ENCODE data around the gene GRM5.

DNA sequence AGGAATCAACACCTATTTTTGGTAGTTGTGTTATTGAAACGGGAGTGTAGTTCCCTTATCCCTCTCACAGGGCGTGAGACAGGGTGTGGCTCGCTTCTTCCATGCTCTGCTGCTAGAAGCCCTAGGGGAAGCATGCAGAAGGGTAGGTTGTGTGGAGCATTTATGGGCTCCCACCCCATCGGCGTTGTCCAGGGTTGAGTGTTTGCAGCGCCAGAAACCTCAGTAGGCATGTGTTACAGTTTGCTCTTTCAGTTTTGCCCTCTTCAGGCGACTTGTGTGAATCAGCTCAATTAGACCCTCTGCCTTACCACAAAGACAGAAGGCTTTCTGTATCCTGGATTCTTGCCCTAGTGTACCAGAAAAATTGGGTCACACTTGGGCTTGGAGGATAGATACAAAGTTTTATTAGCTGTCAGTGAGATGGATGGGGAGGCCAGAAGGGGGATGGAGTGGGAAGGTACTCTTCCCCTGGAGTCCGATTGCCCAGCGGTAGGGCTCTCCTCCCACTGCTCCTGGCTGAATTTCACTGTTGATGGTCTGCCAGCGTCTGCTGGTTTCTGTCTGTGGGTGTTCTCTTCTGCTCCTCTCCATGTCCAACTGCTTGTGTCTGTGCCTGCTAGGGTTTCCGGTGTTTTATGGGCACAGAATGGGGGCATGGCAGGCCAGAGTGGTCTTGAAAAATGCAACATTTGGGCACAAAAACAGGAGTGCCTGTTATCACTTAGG is 369.9 kb downstream of the GRM5 start:
- TF ChIP-seq, protein P1, sequence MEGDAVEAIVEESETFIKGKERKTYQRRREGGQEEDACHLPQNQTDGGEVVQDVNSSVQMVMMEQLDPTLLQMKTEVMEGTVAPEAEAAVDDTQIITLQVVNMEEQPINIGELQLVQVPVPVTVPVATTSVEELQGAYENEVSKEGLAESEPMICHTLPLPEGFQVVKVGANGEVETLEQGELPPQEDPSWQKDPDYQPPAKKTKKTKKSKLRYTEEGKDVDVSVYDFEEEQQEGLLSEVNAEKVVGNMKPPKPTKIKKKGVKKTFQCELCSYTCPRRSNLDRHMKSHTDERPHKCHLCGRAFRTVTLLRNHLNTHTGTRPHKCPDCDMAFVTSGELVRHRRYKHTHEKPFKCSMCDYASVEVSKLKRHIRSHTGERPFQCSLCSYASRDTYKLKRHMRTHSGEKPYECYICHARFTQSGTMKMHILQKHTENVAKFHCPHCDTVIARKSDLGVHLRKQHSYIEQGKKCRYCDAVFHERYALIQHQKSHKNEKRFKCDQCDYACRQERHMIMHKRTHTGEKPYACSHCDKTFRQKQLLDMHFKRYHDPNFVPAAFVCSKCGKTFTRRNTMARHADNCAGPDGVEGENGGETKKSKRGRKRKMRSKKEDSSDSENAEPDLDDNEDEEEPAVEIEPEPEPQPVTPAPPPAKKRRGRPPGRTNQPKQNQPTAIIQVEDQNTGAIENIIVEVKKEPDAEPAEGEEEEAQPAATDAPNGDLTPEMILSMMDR (conservative IDR thresholded peaks at IDR 0.05 in 1 of 2, IDR thresholded peaks at IDR 0.05 in 1 of 2; ENCODE audit: low read depth in 1 of 2, low read length in 2 of 2): no peak
- no peak for TF ChIP-seq EZH2 (IDR thresholded peaks at IDR 0.05; ENCODE audit: low read length, missing control alignments)
